Measurements from ENCODE around the gene TEX36. TPM values are rescaled to one million over a fixed set of nuclear protein-coding genes. Genes with fewer than 3 reads are reported as not detected.
A peak's percentile ranks its signal among the peaks of the same experiment; 100 is the strongest.

The TEX36 gene
- total RNA-seq, 2 donors from 2014 or later, result not detected

- Histone ChIP-seq H3K27ac (no peak overlapping the region), H3K36me3 (no peaks in the 10 kb centered on the region), H3K9me3 (no peaks in the 10 kb centered on the region), H3K4me3 (no peak overlapping the region), H3K4me1 (replicated peaks) (peaks cover 7% of the 10 kb centered on the region), H3K27me3 (replicated peaks; ENCODE audit: insufficient read depth) (peaks cover 7% of the 10 kb centered on the region)
- no peak for DNase-seq (ENCODE audit: low spot score)
- intact Hi-C loops (cut with DNase I), result loop anchor here (5.0 to 10.0 kb wide), 2 partner anchors 525 to 637 kb away; no protein-coding TSS in a partner anchor
- 30% methylated on average over 3 of the region's 3 CpGs for WGBS
- TF ChIP-seq, protein P1, sequence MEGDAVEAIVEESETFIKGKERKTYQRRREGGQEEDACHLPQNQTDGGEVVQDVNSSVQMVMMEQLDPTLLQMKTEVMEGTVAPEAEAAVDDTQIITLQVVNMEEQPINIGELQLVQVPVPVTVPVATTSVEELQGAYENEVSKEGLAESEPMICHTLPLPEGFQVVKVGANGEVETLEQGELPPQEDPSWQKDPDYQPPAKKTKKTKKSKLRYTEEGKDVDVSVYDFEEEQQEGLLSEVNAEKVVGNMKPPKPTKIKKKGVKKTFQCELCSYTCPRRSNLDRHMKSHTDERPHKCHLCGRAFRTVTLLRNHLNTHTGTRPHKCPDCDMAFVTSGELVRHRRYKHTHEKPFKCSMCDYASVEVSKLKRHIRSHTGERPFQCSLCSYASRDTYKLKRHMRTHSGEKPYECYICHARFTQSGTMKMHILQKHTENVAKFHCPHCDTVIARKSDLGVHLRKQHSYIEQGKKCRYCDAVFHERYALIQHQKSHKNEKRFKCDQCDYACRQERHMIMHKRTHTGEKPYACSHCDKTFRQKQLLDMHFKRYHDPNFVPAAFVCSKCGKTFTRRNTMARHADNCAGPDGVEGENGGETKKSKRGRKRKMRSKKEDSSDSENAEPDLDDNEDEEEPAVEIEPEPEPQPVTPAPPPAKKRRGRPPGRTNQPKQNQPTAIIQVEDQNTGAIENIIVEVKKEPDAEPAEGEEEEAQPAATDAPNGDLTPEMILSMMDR (IDR thresholded peaks at IDR 0.05), result no peak
- no peak for TF ChIP-seq POLR2A (IDR thresholded peaks at IDR 0.05)
- TF ChIP-seq POLR2AphosphoS5 (IDR thresholded peaks at IDR 0.05), result no peak
Observed at GRCh38 chr10:125692196-125692595, 9.2 kb upstream of the TEX36 start.

GRCh38 chr10:125691160-125691981 lies 8.4 kb upstream of the TEX36 start:
- intact Hi-C loops (cut with DNase I), result loop anchor here (5.0 to 10.0 kb wide), 2 partner anchors 524 to 637 kb away; no protein-coding TSS in a partner anchor
- TF ChIP-seq, protein P1 (IDR thresholded peaks at IDR 0.05), result no peak
- TF ChIP-seq POLR2AphosphoS5 (IDR thresholded peaks at IDR 0.05) (no peak), POLR2A (IDR thresholded peaks at IDR 0.05) (no peak)
- H3K36me3 ChIP-seq, result no peaks in the 10 kb centered on the region
- H3K4me1 ChIP-seq (replicated peaks), result peaks cover 7% of the 10 kb centered on the region
- H3K27me3 ChIP-seq (replicated peaks; ENCODE audit: insufficient read depth), result peaks cover 7% of the 10 kb centered on the region
- no peaks in the 10 kb centered on the region for H3K9me3 ChIP-seq
- 82% methylated on average over 19 of the region's 19 CpGs for WGBS
- no peak overlapping the region for H3K27ac ChIP-seq
- DNase-seq (ENCODE audit: low spot score), result no peak
- no peak overlapping the region for H3K4me3 ChIP-seq

DNA sequence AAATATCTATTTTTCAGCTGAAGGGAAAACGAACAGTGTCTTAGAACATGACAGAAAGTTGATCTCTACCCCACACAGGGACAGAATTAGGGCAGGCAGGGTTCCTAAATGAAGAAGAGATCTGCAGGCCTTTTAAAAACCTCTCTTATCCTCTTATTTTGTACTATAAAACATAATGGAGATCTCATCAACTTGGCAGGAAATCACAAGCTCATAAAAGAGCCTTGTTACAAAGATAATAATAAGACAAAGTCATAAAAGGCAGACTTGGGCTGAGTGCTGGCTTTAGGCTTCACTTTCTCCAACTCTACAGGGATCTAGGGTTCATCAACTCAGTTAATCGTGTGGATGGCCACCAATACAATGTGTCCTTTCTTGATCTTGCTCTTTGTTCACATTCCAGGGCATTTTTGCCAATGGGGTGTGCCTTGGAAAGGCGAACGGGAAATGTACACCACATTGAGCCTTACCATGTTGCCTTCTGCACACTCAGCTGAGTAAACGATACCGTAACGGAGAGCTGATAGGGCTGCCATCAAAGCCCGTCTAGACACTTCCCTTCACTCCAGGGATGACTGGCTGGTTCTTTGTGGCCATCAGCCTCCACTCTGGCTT lies 7.1 kb upstream of the TEX36 start:
- WGBS, result 7% methylated on average over 8 of the region's 8 CpGs
- peaks cover 7% of the 10 kb centered on the region for H3K27me3 ChIP-seq (replicated peaks; ENCODE audit: insufficient read depth)
- H3K9me3 ChIP-seq, result no peaks in the 10 kb centered on the region
- intact Hi-C loops (cut with DNase I), result loop anchor here (5.0 to 10.0 kb wide), 4 partner anchors 63 to 635 kb away; no protein-coding TSS in a partner anchor
- peak; percentile 45 for DNase-seq (ENCODE audit: low spot score)
- peak overlapping the region in 1 of 2 donors; percentile 1 for H3K27ac ChIP-seq
- TF ChIP-seq, protein P1 (IDR thresholded peaks at IDR 0.05), result no peak
- TF ChIP-seq POLR2A (IDR thresholded peaks at IDR 0.05), result no peak
- peak; percentile 60 for TF ChIP-seq POLR2AphosphoS5 (IDR thresholded peaks at IDR 0.05)
- no peak overlapping the region for H3K4me3 ChIP-seq
- peaks cover 7% of the 10 kb centered on the region for H3K4me1 ChIP-seq (replicated peaks)
- no peaks in the 10 kb centered on the region for H3K36me3 ChIP-seq

- H3K36me3 ChIP-seq, result no peaks in the 10 kb centered on the region
- H3K4me1 ChIP-seq (replicated peaks), result peaks cover 13% of the 10 kb centered on the region
- no peaks in the 10 kb centered on the region for H3K9me3 ChIP-seq
- H3K4me3 ChIP-seq, result no peak overlapping the region
- H3K27me3 ChIP-seq (replicated peaks; ENCODE audit: insufficient read depth), result peaks cover 7% of the 10 kb centered on the region
- TF ChIP-seq POLR2AphosphoS5 (IDR thresholded peaks at IDR 0.05), result no peak
- TF ChIP-seq, protein P1 (IDR thresholded peaks at IDR 0.05), result no peak
- TF ChIP-seq POLR2A (IDR thresholded peaks at IDR 0.05), result no peak
- intact Hi-C loops (cut with DNase I), result loop anchor here (5.0 to 10.0 kb wide), 2 partner anchors 60 to 243 kb away; no protein-coding TSS in a partner anchor
- H3K27ac ChIP-seq, result no peak overlapping the region
- no peak for DNase-seq (ENCODE audit: low spot score)
- WGBS, result 74% methylated on average over 3 of the region's 3 CpGs
Observed at GRCh38 chr10:125687507-125688185, 4.7 kb upstream of the TEX36 start.
